H1 (cell line): ENCODE measurements around the gene GALP. TPM values are rescaled to one million over a fixed set of nuclear protein-coding genes. Genes with fewer than 3 reads are reported as not detected.
A peak's percentile ranks its signal among the peaks of the same experiment; 100 is the strongest.

Source experiments
- CHD2 ChIP-seq: IDR thresholded peaks from 2 replicates; pipeline ENCODE4 v1.6.1; 2012; ENCODE audit warnings: low read length, improper control_type of control experiment
- E2F6 ChIP-seq: IDR thresholded peaks from 2 replicates; pipeline ENCODE4 v1.6.1; 2012; ENCODE audit warnings: inconsistent platforms
- EGR1 ChIP-seq: IDR thresholded peaks from 2 replicates; pipeline ENCODE4 v1.6.1; 2011; ENCODE audit warnings: low read depth, low read length, borderline replicate concordance
- HDAC6 ChIP-seq: IDR thresholded peaks from one replicate; pipeline ENCODE4 v1.7.1; 2012; ENCODE audit warnings: low read depth, mild to moderate bottlenecking, inconsistent platforms, low read length, moderate library complexity
- JUN ChIP-seq: IDR thresholded peaks from 2 replicates; pipeline ENCODE4 v1.6.1; 2011; ENCODE audit warnings: low read depth, mild to moderate bottlenecking, improper control_type of control experiment, low read length
- KDM1A ChIP-seq: fragments of 200-600, 300-600 bp; sonication (generic); IDR thresholded peaks from 2 replicates; pipeline ENCODE4 v1.7.1; 2016; ENCODE audit warnings: mild to moderate bottlenecking, low read length, borderline replicate concordance
- KDM4A ChIP-seq: IDR thresholded peaks from one replicate; pipeline ENCODE4 v1.7.1; 2012; ENCODE audit warnings: low read depth, mild to moderate bottlenecking, moderate library complexity, low read length, inconsistent platforms; ENCODE audit not compliant: severe bottlenecking
- MAX ChIP-seq: IDR thresholded peaks from 2 replicates; pipeline ENCODE4 v1.6.1; 2012; ENCODE audit warnings: inconsistent platforms
- RAD21 ChIP-seq, 2 experiments: IDR thresholded peaks in 1 of 2; conservative IDR thresholded peaks in 1 of 2; 2 replicates each; pipeline ENCODE4 v1.6.1; 2011; ENCODE audit warnings: low read depth in 2 of 2, low read length in 2 of 2, improper control_type of control experiment in 1 of 2, inconsistent platforms in 1 of 2, mild to moderate bottlenecking in 1 of 2, moderate library complexity in 1 of 2
- RNF2 ChIP-seq: fragments of 200-900, 300-1000 bp; sonication (generic); IDR thresholded peaks from 2 replicates; pipeline ENCODE4 v1.7.1; 2016; ENCODE audit warnings: borderline replicate concordance, low read depth, mild to moderate bottlenecking, antibody characterized with exemption, low read length; ENCODE audit not compliant: poor library complexity, severe bottlenecking; ENCODE audit errors: missing control alignments
- RXRA ChIP-seq: IDR thresholded peaks from 2 replicates; pipeline ENCODE4 v1.6.1; 2011; ENCODE audit warnings: low read depth, mild to moderate bottlenecking, low read length, moderate library complexity; ENCODE audit not compliant: insufficient read depth
- SAP30 ChIP-seq: fragments of 300-600 bp; sonication (generic); IDR thresholded peaks from 2 replicates; pipeline ENCODE4 v1.7.1; 2012; ENCODE audit warnings: low read length, moderate library complexity, mild to moderate bottlenecking, inconsistent platforms; ENCODE audit not compliant: insufficient read depth, insufficient replicate concordance
- SIN3A ChIP-seq, 2 experiments: IDR thresholded peaks in 1 of 2; conservative IDR thresholded peaks in 1 of 2; 2 replicates each; pipeline ENCODE4 v1.6.1; 2011 to 2012; ENCODE audit warnings: low read length in 2 of 2, improper control_type of control experiment in 1 of 2, low read depth in 1 of 2, mild to moderate bottlenecking in 1 of 2
- SP2 ChIP-seq: IDR thresholded peaks from 2 replicates; pipeline ENCODE4 v1.6.1; 2012; ENCODE audit warnings: mild to moderate bottlenecking, low read length, inconsistent platforms
- SP4 ChIP-seq: IDR thresholded peaks from 2 replicates; pipeline ENCODE4 v1.6.1; 2012; ENCODE audit warnings: low read length, inconsistent platforms
- TAF1 ChIP-seq: IDR thresholded peaks from 2 replicates; pipeline ENCODE4 v1.6.1; 2011; ENCODE audit warnings: mild to moderate bottlenecking, low read depth, low read length
- TBP ChIP-seq: IDR thresholded peaks from 2 replicates; pipeline ENCODE4 v1.6.1; 2011; ENCODE audit warnings: low read depth, low read length, improper control_type of control experiment
- TCF12 ChIP-seq: IDR thresholded peaks from 2 replicates; pipeline ENCODE4 v1.6.1; 2011; ENCODE audit warnings: low read depth, mild to moderate bottlenecking, low read length
- TEAD4 ChIP-seq: IDR thresholded peaks from 2 replicates; pipeline ENCODE4 v1.6.1; 2012; ENCODE audit warnings: low read depth, low read length, inconsistent platforms, mixed read lengths
- ZNF274 ChIP-seq: IDR thresholded peaks from 2 replicates; pipeline ENCODE4 v1.7.0; 2012; ENCODE audit warnings: low read length, borderline replicate concordance; ENCODE audit errors: extremely low read depth
- polyA plus RNA-seq, 7 experiments: library from polyadenylated mRNA; depleted of rRNA in 3 of 7; stranded (reverse) in 5 of 7; unstranded in 2 of 7; fragments of >200 nt in 5 of 7; fragments of 200-250 nt in 2 of 7; gene quantifications; 1 replicate in 5 of 7; 2 replicates in 1 of 7; 4 replicates in 1 of 7; pipeline versions ENCODE4 v1.2.1 to v1.2.3, GENCODE V29; 2011 to 2013; ENCODE audit warnings: missing spikeins in 2 of 7, mixed read lengths in 2 of 7
- total RNA-seq: library from RNA; stranded (reverse); fragmentation: NEBNext Ultra II Directional; extraction: Animal tissue kit (Norgen Biotek cat#: 25700); gene quantifications from 2 replicates; pipeline ENCODE4 v1.2.1, GENCODE V29; 2021
- TF ChIP-seq, protein P1 (sequence below): IDR thresholded peaks from 2 replicates; pipeline ENCODE4 v1.6.1; 2011; ENCODE audit warnings: low read depth, mild to moderate bottlenecking, low read length; ENCODE audit not compliant: insufficient read depth

Gene GALP
- total and polyA plus RNA-seq, 2 of the 8 experiments (the other 6 are each of a cell fraction or from before 2014, with no cell fraction given): 0.14 TPM; not detected in 1

DNA sequence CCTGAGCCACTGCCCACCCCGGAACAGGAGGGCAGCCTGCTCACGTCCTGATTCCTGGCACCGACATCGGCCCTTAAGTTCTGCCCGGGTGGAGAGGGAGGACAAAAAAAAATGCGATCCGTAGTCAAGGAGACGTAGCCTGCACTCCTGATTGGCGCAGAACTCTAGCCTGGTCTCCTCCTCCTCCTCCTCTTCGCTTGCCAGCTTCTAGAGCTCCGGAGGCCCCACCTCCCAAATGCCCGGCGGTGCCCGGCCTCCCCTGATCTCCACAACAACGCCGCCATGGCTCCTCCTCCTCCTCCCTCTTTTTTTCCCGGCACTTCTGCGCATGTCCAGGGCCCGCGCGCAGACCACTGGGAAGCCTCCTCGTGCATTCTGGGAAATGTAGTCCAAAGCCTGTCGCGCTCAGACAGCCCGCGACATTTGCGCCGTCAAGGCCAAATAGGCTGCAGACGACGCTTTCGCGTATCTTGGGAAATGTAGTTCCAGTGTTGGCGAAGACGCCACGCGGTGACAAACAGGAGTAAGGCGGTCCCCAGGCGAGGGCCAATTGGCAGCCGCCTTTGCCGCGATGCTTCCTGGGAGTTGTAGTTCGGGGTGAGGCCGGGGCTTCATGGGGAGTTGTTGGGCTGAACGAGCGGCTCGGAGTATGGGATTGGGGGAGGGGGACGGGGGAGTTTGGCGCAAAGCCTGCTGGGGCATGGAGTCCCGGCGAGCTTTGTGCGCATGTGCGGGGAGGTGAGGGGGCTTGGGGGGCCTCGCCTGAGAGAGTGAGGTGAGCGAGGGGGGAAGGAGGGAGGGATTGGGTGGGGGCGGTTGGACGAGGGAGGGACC is 35.0 kb upstream of the GALP start, which contains the start of gene ZNF444 (continued):
- TF ChIP-seq SP2 (no peak), SAP30 (peak; percentile 28), MAX (0 out of 2 replicates have a peak, but pooled peaks have one; percentile 75), RNF2 (no peak), TBP (peak; percentile 10; the same call in 1 of the 2 replicates), TCF12 (no peak), TEAD4 (no peak), ZNF274 (no peak), CHD2 (peak; percentile 79), KDM1A (no peak), TAF1 (no peak), E2F6 (0 out of 2 replicates have a peak, but pooled peaks have one; percentile 17), RAD21 (IDR thresholded peaks at IDR 0.05 in 1 of 2, conservative IDR thresholded peaks at IDR 0.05 in 1 of 2; ENCODE audit: low read depth in 2 of 2, low read length in 2 of 2) (no peak), RXRA (no peak), EGR1 (0 out of 2 replicates have a peak, but pooled peaks have one; percentile 8), SP4 (0 out of 2 replicates have a peak, but pooled peaks have one; percentile 38), HDAC6 (no peak), JUN (no peak), SIN3A (conservative IDR thresholded peaks at IDR 0.05 in 1 of 2, IDR thresholded peaks at IDR 0.05 in 1 of 2; ENCODE audit: low read depth in 1 of 2, low read length in 2 of 2) (peak; percentile 15 to 57; a peak in 2 of 4 replicates), KDM4A (peak; percentile 79)
- TF ChIP-seq, protein P1, sequence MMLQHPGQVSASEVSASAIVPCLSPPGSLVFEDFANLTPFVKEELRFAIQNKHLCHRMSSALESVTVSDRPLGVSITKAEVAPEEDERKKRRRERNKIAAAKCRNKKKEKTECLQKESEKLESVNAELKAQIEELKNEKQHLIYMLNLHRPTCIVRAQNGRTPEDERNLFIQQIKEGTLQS: peak; percentile 81; the same call in 1 of the 2 replicates
